Erythroblast (primary cell): ENCODE data around the gene TMEM37.

Source experiments
- GATA1 ChIP-seq: IDR thresholded peaks from 2 replicates; pipeline ENCODE4 v1.6.1; 2011; ENCODE audit warnings: low read depth, mild to moderate bottlenecking, control low read depth, low read length, moderate library complexity
- POLR2A ChIP-seq: IDR thresholded peaks from 2 replicates; pipeline ENCODE4 v1.6.1; 2011; ENCODE audit warnings: mild to moderate bottlenecking, low read length

GRCh38 chr2:119389615-119390306 lies 41.9 kb upstream of the TMEM37 start:
- TF ChIP-seq POLR2A: no peak
- TF ChIP-seq GATA1: no peak
